Bronchial epithelial cell (primary cell): ENCODE measurements around the gene NOS1AP. TPM values are rescaled to one million over a fixed set of nuclear protein-coding genes. Genes with fewer than 3 reads are reported as not detected.

Experiments
- DNase-seq: peaks from one replicate; pipeline ENCODE4 v3.0.0-alpha.2; 2010; ENCODE audit warnings: low read depth
- FAIRE-seq: peaks from 2 replicates; lab custom pipeline; 2011; peaks lifted over from hg19 to GRCh38; lab: Jason Lieb, UNC
- H3K27me3 ChIP-seq: 2 replicates; pipeline ENCODE4 v1.5.1; 2011; ENCODE audit warnings: low read length; ENCODE audit not compliant: control insufficient read depth, insufficient read depth
- H3K36me3 ChIP-seq: 2 replicates; pipeline ENCODE4 v1.5.1; 2011; ENCODE audit warnings: low read length; ENCODE audit not compliant: control insufficient read depth, insufficient read depth
- H3K4me3 ChIP-seq: 2 replicates; pipeline ENCODE4 v1.5.1; 2011; ENCODE audit warnings: mild to moderate bottlenecking, low read depth, low read length, control low read depth
- total RNA-seq: library from RNA; depleted of rRNA; stranded (reverse); fragments of >200 nt; gene quantifications from 2 replicates; pipeline ENCODE4 v1.2.1, GENCODE V29; 2014
- TF ChIP-seq, protein P1 (sequence below): IDR thresholded peaks from 2 replicates; pipeline ENCODE4 v1.5.1; 2011; ENCODE audit warnings: mild to moderate bottlenecking, moderate library complexity, low read length, control low read depth, inconsistent platforms; ENCODE audit not compliant: insufficient read depth, severe bottlenecking

Gene NOS1AP
- total RNA-seq, 1 donor from 2014 or later: 1.3 TPM

DNA sequence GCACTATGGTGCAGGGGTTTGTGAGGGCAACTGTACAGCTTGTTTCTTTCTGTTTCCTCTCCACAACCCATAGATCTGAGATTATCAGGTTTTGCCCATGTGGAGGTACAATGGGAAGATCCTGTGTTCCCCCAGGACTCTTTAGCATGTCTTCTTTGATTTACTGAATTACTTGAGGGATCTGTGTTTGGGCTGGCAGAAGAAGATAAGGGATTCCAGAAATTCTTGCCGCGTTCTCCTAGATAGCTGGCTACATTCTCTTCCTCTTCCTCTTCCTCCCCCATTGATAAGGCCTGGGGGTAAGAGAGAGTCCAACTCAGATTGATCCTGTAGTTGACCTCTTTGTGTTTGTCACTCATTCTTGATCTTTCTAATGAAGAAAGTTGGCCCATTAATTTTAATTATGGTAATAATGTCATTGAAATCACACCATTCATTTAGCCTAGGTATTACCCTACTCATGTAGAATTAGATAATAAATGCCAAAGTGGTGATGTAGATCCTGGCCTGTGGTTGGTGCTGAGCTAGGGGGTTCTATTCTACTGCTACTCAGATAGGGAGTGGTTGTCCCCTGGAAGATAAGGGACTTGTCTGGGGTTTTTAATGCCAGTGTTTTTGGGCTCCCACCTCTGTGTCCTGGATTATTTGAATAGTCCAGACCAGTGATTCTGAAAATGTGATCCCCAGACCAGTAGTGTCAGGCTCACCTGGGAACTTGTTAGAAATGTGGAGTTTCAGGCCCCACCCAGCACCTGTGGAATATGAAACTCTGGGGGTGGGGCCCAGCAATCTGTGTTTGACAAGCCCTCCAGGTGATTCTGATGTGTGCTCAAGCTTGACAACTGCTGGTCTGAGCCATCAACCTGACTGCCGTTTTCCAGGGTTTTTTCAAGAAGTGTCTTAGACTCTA lies 122.2 kb downstream of the NOS1AP start:
- FAIRE-seq (no peak), DNase-seq (peak; percentile 15)
- no peaks in the 10 kb centered on the region for H3K36me3 ChIP-seq
- peaks cover 3% of the 10 kb centered on the region for H3K27me3 ChIP-seq
- H3K4me3 ChIP-seq: no peak overlapping the region
- TF ChIP-seq, protein P1, sequence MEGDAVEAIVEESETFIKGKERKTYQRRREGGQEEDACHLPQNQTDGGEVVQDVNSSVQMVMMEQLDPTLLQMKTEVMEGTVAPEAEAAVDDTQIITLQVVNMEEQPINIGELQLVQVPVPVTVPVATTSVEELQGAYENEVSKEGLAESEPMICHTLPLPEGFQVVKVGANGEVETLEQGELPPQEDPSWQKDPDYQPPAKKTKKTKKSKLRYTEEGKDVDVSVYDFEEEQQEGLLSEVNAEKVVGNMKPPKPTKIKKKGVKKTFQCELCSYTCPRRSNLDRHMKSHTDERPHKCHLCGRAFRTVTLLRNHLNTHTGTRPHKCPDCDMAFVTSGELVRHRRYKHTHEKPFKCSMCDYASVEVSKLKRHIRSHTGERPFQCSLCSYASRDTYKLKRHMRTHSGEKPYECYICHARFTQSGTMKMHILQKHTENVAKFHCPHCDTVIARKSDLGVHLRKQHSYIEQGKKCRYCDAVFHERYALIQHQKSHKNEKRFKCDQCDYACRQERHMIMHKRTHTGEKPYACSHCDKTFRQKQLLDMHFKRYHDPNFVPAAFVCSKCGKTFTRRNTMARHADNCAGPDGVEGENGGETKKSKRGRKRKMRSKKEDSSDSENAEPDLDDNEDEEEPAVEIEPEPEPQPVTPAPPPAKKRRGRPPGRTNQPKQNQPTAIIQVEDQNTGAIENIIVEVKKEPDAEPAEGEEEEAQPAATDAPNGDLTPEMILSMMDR: no peak

GRCh38 chr1:162192306-162192678 lies 122.8 kb downstream of the NOS1AP start:
- peak; percentile 87 for FAIRE-seq
- peaks cover 3% of the 10 kb centered on the region for H3K27me3 ChIP-seq
- H3K36me3 ChIP-seq: no peaks in the 10 kb centered on the region
- no peak for DNase-seq
- H3K4me3 ChIP-seq: no peak overlapping the region
- TF ChIP-seq, protein P1: no peak

DNA sequence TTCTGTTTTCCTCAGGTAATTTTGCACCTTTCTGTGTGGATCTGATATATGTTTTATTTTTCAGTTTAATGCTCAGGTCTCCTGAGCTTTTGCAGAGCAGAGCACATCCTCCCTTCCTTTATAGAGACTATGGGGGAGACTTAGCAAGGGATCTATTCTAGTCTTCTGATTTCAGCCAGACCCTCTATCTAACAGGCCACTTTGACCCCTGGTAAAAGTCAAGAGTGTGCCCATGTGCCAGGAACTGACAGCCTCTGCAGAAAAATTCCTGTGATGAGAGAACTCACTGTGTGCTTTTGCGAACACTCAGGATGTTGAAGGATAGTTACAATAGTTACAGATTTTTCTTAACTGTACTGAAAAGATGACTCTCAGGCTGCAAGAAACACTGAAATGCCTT lies 123.3 kb downstream of the NOS1AP start:
- no peaks in the 10 kb centered on the region for H3K36me3 ChIP-seq
- TF ChIP-seq, protein P1: no peak
- peaks cover 3% of the 10 kb centered on the region for H3K27me3 ChIP-seq
- DNase-seq (no peak), FAIRE-seq (no peak)
- H3K4me3 ChIP-seq: no peak overlapping the region

GRCh38 chr1:162193221-162193620 lies 123.7 kb downstream of the NOS1AP start:
- peaks cover 3% of the 10 kb centered on the region for H3K27me3 ChIP-seq
- H3K4me3 ChIP-seq: no peak overlapping the region
- no peaks in the 10 kb centered on the region for H3K36me3 ChIP-seq
- DNase-seq: no peak
- FAIRE-seq: no peak
- TF ChIP-seq, protein P1: no peak

GRCh38 chr1:162193815-162194214 lies 124.3 kb downstream of the NOS1AP start:
- no peak for FAIRE-seq
- H3K36me3 ChIP-seq: no peaks in the 10 kb centered on the region
- no peak overlapping the region for H3K4me3 ChIP-seq
- TF ChIP-seq, protein P1: no peak
- peaks cover 3% of the 10 kb centered on the region for H3K27me3 ChIP-seq
- no peak for DNase-seq
